ENCODE measurements around the gene ARL5A.
"Not testable (repeated sequence)": the region's sequence is repeated elsewhere in the genome, so short reads cannot be mapped to it uniquely, and the experiment has no call there.

The ARL5A gene

GRCh38 chr2:151794422-151794821, 33.8 kb downstream of the ARL5A start:
- not testable (repeated sequence) for DNase-seq

DNA sequence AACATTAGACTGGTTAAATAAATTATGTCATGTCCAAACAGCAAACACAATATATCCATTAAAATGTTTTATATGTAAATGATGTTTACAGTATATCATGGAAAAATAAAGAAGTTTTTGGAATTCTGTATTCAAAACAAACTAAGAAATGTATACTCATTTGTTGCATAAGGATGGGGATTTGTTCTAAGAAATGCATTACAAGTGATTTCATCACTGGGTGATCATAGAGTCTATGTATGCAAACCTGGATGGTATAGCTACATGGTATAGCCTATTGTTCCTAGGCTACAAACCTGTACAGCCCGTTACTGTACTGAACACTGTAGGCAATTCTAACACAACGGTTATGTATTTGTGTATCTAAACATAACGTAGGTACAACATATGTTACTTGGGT, 35.1 kb downstream of the ARL5A start:
- DNase-seq = no peak

DNA sequence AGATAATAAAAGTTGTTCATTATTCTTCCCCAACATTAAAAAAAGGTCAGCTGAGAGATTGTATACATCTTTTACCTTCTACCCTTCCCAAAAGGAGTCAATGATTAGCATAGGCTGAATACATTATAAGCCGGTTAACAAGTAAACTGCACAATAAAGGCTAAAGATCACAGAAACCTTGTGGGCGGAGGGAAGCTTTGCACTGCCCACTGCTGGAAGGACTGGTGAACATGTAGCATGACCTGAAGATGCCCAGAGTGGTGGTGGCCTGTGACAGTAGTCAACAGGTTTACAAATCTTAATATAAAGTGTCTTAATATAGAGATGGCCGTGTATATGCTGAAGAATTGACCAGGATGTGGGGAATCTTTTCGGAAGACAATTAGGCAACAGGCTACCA, 35.6 kb downstream of the ARL5A start:
- no peak for DNase-seq

DNA sequence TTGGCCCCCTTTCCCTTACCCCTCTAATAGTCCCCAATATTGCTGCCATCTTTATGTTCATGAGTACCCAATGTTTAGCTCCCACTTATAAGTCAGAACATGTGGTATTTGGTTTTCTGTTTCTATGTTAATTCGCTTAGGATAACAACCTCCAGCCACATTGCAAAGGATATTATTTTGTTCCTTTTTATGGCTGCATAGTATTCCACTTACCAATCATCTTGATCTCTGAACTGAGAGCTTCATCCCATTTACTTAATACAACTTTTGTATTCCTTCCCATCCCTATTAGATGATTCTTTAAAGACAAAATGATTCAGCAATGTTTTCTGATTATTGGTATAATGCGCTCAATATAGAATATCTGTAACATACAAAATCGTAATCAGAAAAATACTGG, 36.7 kb downstream of the ARL5A start:
- DNase-seq = no peak

GRCh38 chr2:151790689-151791088, 37.5 kb downstream of the ARL5A start:
- DNase-seq = no peak

- DNase-seq = no peak
Observed at GRCh38 chr2:151789055-151789834, 39.0 kb downstream of the ARL5A start.

- DNase-seq = no peak
Observed at GRCh38 chr2:151786483-151786882, 41.7 kb downstream of the ARL5A start.

DNA sequence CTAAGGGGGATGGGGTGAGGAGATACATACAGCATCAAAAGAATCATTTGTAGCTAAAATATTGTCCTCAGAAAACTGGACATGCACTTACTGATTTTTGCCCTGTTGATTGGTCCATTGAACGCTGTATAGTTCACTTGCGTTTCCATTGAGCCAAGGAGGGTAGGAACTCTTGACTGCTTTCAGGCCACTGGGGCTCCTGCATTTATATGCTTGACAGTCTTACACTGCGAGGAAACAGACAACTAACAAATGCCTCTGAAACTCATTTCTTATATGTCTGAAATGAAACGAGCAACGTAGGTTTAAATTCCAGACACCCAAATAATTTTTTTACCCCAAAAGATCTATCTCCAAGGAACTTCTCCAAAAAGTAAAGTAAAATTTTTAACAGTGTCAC, 42.1 kb downstream of the ARL5A start:
- no peak for DNase-seq

GRCh38 chr2:151783133-151783520, 45.1 kb downstream of the ARL5A start:
- DNase-seq = no peak

DNA sequence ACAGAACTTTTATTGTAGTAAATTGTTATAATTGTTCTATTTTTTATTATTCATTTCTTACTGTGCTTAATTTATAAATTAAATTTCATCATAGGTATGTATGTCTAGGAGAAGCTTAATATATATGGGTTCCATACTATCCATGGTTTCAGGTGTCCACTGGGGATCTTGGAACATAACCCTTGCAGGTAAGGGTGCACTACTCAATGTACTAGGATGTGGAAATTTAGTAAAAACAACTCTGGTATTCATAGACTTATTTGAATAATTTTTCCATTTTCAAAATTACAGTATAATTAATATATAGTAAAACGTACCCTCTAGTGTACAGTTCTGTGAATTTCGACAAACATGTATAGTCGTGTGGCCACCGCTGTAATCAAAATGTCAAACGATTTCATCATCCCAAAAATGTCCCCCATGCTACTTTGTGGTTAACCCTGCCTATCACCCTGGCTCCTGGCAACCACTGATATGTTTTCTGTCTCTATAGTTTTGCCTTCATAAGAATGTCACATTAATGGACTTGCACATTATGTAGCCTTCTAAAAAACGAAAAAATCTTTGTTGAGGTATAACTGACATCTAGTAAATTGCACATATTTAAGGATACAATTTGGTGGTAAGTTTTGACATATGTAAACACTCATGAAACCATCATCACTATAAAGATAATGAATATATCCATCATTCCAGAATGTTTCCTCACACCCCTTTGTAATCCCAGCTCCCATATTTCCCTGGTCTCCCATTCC, 45.7 kb downstream of the ARL5A start:
- no peak for DNase-seq

DNA sequence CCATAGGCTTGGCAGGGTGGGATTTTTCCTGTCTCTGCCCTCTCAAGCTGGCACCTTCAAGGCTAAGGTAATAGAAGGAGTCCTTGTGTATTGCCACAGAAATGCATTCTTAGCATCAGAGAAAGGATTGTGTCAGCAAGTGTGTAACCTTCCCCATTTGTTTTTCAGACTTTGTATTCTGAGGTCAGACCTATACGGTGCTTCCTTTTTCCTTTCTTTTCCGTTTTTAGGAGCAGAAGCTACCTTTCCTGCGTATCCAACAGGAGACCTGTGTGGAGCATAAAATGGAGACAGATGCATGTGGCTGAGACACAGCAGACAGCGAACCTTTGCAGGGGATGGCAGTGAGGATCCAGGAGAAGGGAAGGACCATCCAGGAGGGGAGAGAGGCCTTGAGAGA, 46.6 kb downstream of the ARL5A start:
- no peak for DNase-seq

DNA sequence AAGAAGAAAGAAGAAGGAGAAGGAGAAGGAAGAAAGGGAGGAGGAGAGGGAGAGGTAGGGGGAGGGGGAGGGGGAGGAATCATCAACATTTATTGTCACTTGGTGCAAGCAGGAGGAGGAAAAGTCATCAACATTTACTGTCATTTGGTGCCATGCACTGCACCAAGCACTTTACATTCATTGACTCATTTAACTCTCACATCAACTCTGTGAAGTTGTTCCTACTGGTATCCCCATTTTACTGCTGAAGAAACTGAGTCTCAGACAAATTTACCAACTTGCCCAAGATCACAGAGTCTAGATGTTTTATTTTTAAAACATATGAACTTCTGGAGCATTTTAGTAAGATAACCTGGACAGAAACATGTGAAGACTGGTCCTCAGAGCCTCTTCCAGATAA, 47.3 kb downstream of the ARL5A start:
- DNase-seq = no peak

GRCh38 chr2:151777935-151778334, 50.3 kb downstream of the ARL5A start:
- DNase-seq = no peak

DNA sequence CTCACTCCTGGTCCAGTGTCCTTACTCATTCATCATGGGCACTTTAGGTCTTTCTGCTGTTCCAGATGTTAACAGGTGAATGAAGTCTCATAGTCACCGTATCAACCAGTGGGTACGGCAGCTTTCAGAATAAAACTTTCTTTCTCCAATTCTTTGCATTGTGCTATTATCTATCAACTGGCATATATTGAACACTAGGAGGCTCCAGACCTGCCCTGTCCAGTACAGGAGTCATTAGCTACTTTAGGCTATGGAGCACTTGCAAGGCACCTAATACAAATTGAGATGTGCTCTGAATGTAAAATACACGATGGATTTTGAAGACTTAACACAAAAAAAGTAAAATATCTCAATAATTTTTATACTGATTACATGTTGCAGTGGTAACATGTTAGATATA, 50.7 kb downstream of the ARL5A start:
- no peak for DNase-seq

DNA sequence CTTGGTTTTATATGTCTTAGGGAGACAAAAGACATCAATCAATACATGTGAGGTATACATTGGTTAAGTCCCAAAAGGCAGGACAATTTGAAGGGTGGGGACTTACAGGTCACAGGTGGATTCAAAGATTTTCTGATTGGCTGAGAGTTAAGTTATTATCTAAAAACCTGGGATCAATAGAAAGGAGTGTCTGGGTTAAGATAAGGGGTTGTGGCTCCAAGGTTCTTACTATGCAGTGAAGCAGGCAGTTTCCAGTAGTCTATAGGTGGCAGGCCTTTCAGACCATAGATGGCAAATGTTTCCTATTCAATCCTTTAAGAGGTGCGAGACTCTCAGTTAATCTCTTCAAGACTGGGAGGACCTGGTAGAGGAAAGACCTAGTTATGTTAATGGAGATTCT, 51.9 kb downstream of the ARL5A start:
- no peak for DNase-seq

GRCh38 chr2:151775057-151775740, 53.0 kb downstream of the ARL5A start:
- no peak for DNase-seq

- DNase-seq = no peak
Observed at GRCh38 chr2:151774506-151774905, 53.7 kb downstream of the ARL5A start.

GRCh38 chr2:151771599-151772358, 56.4 kb downstream of the ARL5A start:
- DNase-seq = no peak

- no peak for DNase-seq
Observed at GRCh38 chr2:151770995-151771394, 57.2 kb downstream of the ARL5A start.

DNA sequence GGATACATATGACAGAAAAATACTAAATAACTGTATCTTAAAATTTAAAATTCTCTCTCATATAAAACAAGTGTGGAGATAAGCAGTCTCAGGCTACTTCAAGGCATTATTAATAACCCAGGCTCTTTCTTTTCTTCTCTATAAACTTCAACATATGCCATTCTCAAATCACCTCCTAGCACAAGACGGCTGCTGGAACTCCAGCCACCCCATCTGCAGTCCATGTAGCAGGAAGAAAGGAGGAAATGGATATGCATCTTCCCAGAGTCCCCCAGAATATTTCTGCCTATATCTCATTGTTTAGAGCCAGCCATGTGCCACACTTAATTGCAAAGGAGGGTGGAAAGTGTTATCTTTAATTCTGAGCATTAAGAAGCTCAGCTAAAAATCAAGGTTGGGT, 58.6 kb downstream of the ARL5A start:
- no peak for DNase-seq

- no peak for DNase-seq
Observed at GRCh38 chr2:151767536-151767935, 60.7 kb downstream of the ARL5A start.

GRCh38 chr2:151766437-151767153, 61.6 kb downstream of the ARL5A start:
- peak; percentile 3 for DNase-seq

All from activated naive CD4-positive, alpha-beta T cell treated with Interleukin-2 at 50 U/mL for 16 hours (primary cell).